OCI-LY1 (cell line): ENCODE results near the gene PPP1R2B.
"Not testable (repeated sequence)": the region's sequence is repeated elsewhere in the genome, so short reads cannot be mapped to it uniquely, and the experiment has no call there.

Source experiments
- CTCF ChIP-seq: fragments of 200-600 bp; sonication (generic), shearing (Covaris generic); IDR thresholded peaks from 2 replicates; pipeline ENCODE4 v1.5.1; 2017; ENCODE audit warnings: mild to moderate bottlenecking, antibody characterized with exemption, low read length, moderate library complexity, mixed read lengths
- EZH2 ChIP-seq: fragments of 200-600 bp; sonication (generic), shearing (Covaris generic); IDR thresholded peaks from 2 replicates; pipeline ENCODE4 v1.8.0; 2017; ENCODE audit warnings: borderline replicate concordance, mixed run types, mild to moderate bottlenecking, antibody characterized with exemption, low read length, moderate library complexity, mixed read lengths

GRCh38 chr5:156853055-156853454, 3.0 kb downstream of the PPP1R2B start:
- TF ChIP-seq CTCF, EZH2: not testable (repeated sequence)
